Measurements from ENCODE around the gene GTF2B. TPM values are rescaled to one million over a fixed set of nuclear protein-coding genes. Genes with fewer than 3 reads are reported as not detected.

Gene GTF2B
- total and polyA plus RNA-seq, 2 experiments from 2014 or later: 19.8 to 19.9 TPM

GRCh38 chr1:88891951-88892340, 579 bp upstream of the GTF2B start:
- Histone ChIP-seq H3K79me2 (replicated peaks; ENCODE audit: insufficient read depth) (peaks cover 25% of the 10 kb centered on the region), H3K4me2 (peak overlapping the region; percentile 81), H3K4me1 (ENCODE audit: insufficient read depth) (peaks cover 7% of the 10 kb centered on the region; the same call in 1 of the 2 replicates), H3K27me3 (ENCODE audit: insufficient read depth) (no peaks in the 10 kb centered on the region), H2AFZ (peak overlapping the region; percentile 99), H3F3A (replicated peaks; ENCODE audit: low read depth) (no peaks in the 10 kb centered on the region), H3K36me3 (ENCODE audit: insufficient read depth) (no peaks in the 10 kb centered on the region), H4K20me1 (replicated peaks; ENCODE audit: insufficient read depth) (no peaks in the 10 kb centered on the region; the same call in 1 of the 2 replicates), H3K27ac (ENCODE audit: low read depth) (no peak overlapping the region; the same call in 1 of the 2 replicates), H3K4me3 (peak overlapping the region; percentile 81), H3K9me2 (ENCODE audit: insufficient read depth) (no peaks in the 10 kb centered on the region)
- ATAC-seq: no peak
- Mint-ChIP-seq H3K27ac (no peak overlapping the region), H3K4me3 (peak overlapping the region; percentile 96), H3K27me3 (ENCODE audit: insufficient read depth, low read depth, poor library complexity) (peaks cover 5% of the 10 kb centered on the region), H3K4me1 (peaks cover 13% of the 10 kb centered on the region), H3K9me3 (peaks cover 2% of the 10 kb centered on the region; the same call in 1 of the 3 replicates), H3K36me3 (ENCODE audit: low read depth) (peaks cover 3% of the 10 kb centered on the region; the same call in 1 of the 3 replicates)
- TF ChIP-seq EZH2 (IDR thresholded peaks at IDR 0.05; ENCODE audit: low read depth, unreplicated experiment) (no peak), POLR2AphosphoS5 (IDR thresholded peaks at IDR 0.05; ENCODE audit: low read depth) (no peak), ZNF114 (CRISPR knock-in tag; IDR thresholded peaks at IDR 0.05) (no peak)
- DNase-seq (ENCODE audit: low spot score): no peak

GRCh38 chr1:88890791-88891317, 513 bp downstream of the GTF2B start:
- H3K4me3 Mint-ChIP-seq: peak overlapping the region; percentile 96
- H3K79me2 ChIP-seq (replicated peaks; ENCODE audit: insufficient read depth): peaks cover 25% of the 10 kb centered on the region
- ATAC-seq (peak; percentile 59), DNase-seq (ENCODE audit: low spot score) (peak; percentile 60)
- peaks cover 13% of the 10 kb centered on the region for H3K4me1 Mint-ChIP-seq
- H3K36me3 ChIP-seq (ENCODE audit: insufficient read depth): peaks cover 8% of the 10 kb centered on the region; the same call in 1 of the 2 replicates
- peak overlapping the region; percentile 99 for H2AFZ ChIP-seq
- peaks cover 2% of the 10 kb centered on the region; the same call in 1 of the 3 replicates for H3K9me3 Mint-ChIP-seq
- H3K4me1 ChIP-seq (ENCODE audit: insufficient read depth): peaks cover 7% of the 10 kb centered on the region; the same call in 1 of the 2 replicates
- H3K27ac ChIP-seq (ENCODE audit: low read depth): no peak overlapping the region
- H3K27me3 ChIP-seq (ENCODE audit: insufficient read depth): no peaks in the 10 kb centered on the region
- no peaks in the 10 kb centered on the region for H3K9me2 ChIP-seq (ENCODE audit: insufficient read depth)
- H3K27me3 Mint-ChIP-seq (ENCODE audit: insufficient read depth, low read depth, poor library complexity): peaks cover 5% of the 10 kb centered on the region
- peaks cover 3% of the 10 kb centered on the region; the same call in 1 of the 3 replicates for H3K36me3 Mint-ChIP-seq (ENCODE audit: low read depth)
- no peaks in the 10 kb centered on the region for H3F3A ChIP-seq (replicated peaks; ENCODE audit: low read depth)
- peak overlapping the region; percentile 81 for H3K4me3 ChIP-seq
- H3K4me2 ChIP-seq: peak overlapping the region; percentile 81
- peak overlapping the region; percentile 96; the same call in 1 of the 2 replicates for H3K27ac Mint-ChIP-seq
- no peaks in the 10 kb centered on the region; the same call in 1 of the 2 replicates for H4K20me1 ChIP-seq (replicated peaks; ENCODE audit: insufficient read depth)
- TF ChIP-seq NANOG (IDR thresholded peaks at IDR 0.05; ENCODE audit: borderline replicate concordance) (no peak), ETS1 (IDR thresholded peaks at IDR 0.05) (no peak), ZNF331 (CRISPR knock-in tag; IDR thresholded peaks at IDR 0.05; ENCODE audit: low read depth) (no peak), CTCF (conservative IDR thresholded peaks at IDR 0.05; ENCODE audit: low read depth in 2 of 2) (no peak), JUNB (IDR thresholded peaks at IDR 0.05; ENCODE audit: unreplicated experiment) (no peak), ZNF114 (CRISPR knock-in tag; IDR thresholded peaks at IDR 0.05) (no peak), CREB1 (CRISPR knock-in tag; IDR thresholded peaks at IDR 0.05; ENCODE audit: low read depth) (no peak), EZH2phosphoT487 (IDR thresholded peaks at IDR 0.05; ENCODE audit: unreplicated experiment) (no peak), POLR2AphosphoS5 (IDR thresholded peaks at IDR 0.05; ENCODE audit: low read depth) (no peak), EZH2 (IDR thresholded peaks at IDR 0.05; ENCODE audit: low read depth, unreplicated experiment) (no peak), ZNF462 (CRISPR knock-in tag; IDR thresholded peaks at IDR 0.05) (no peak), STAT1 (IDR thresholded peaks at IDR 0.05; ENCODE audit: unreplicated experiment) (no peak)
